NCI-H2227 (cell line): Measurements from ENCODE around the gene SLC2A14.
"Not testable (repeated sequence)": the region's sequence is repeated elsewhere in the genome, so short reads cannot be mapped to it uniquely, and the experiment has no call there.

Experiments used
- DNase-seq: peaks from one replicate; lab custom pipeline; 2025; ENCODE audit not compliant: unreplicated experiment; lab: John Stamatoyannopoulos, UW

Gene SLC2A14

GRCh38 chr12:7872566-7873319, at the start of gene SLC2A14:
Gene SLC2A14, minus strand, starts transcription at chr12:7872915. Its CDS starts 3,035 bp downstream, at chr12:7869880.
- no peak for DNase-seq

GRCh38 chr12:7921181-7921580, 48.5 kb upstream of the SLC2A14 start:
- DNase-seq: not testable (repeated sequence)

GRCh38 chr12:7918268-7918590, 45.5 kb upstream of the SLC2A14 start:
- not testable (repeated sequence) for DNase-seq

GRCh38 chr12:7917392-7918267, 44.9 kb upstream of the SLC2A14 start:
- DNase-seq: no peak

GRCh38 chr12:7916936-7917335, 44.2 kb upstream of the SLC2A14 start:
- DNase-seq: no peak

- peak; percentile 19 for DNase-seq
These were observed 43.1 kb upstream of the SLC2A14 start for GRCh38 chr12:7915661-7916403.

GRCh38 chr12:7910106-7910505, 37.4 kb upstream of the SLC2A14 start:
- DNase-seq: not testable (repeated sequence)

- DNase-seq: peak; percentile 20
These were observed 34.3 kb upstream of the SLC2A14 start for GRCh38 chr12:7907009-7907408.

- DNase-seq: not testable (repeated sequence)
These were observed 33.6 kb upstream of the SLC2A14 start for GRCh38 chr12:7906303-7906702.

GRCh38 chr12:7905600-7906125, 32.9 kb upstream of the SLC2A14 start:
- not testable (repeated sequence) for DNase-seq

GRCh38 chr12:7905071-7905470, 32.4 kb upstream of the SLC2A14 start:
- DNase-seq: peak; percentile 17

- DNase-seq: not testable (repeated sequence)
These were observed 29.7 kb upstream of the SLC2A14 start for GRCh38 chr12:7902416-7902815.

GRCh38 chr12:7899755-7900154, 27.0 kb upstream of the SLC2A14 start:
- no peak for DNase-seq

GRCh38 chr12:7896726-7897125, 24.0 kb upstream of the SLC2A14 start:
- DNase-seq: not testable (repeated sequence)

- DNase-seq: no peak
These were observed 19.7 kb upstream of the SLC2A14 start for GRCh38 chr12:7892186-7892980.

- DNase-seq: no peak
These were observed 12.0 kb upstream of the SLC2A14 start for GRCh38 chr12:7884689-7885088.

GRCh38 chr12:7881736-7882120, 9.0 kb upstream of the SLC2A14 start:
- not testable (repeated sequence) for DNase-seq

GRCh38 chr12:7880952-7881735, 8.4 kb upstream of the SLC2A14 start:
- not testable (repeated sequence) for DNase-seq

GRCh38 chr12:7879246-7879645, 6.5 kb upstream of the SLC2A14 start:
- no peak for DNase-seq

GRCh38 chr12:7877420-7877819, 4.7 kb upstream of the SLC2A14 start:
- DNase-seq: no peak
